ENCODE measurements around the gene TRIM29. TPM values are rescaled to one million over a fixed set of nuclear protein-coding genes. Genes with fewer than 3 reads are reported as not detected.
A peak's percentile ranks its signal among the peaks of the same experiment; 100 is the strongest.

Gene TRIM29
- total and polyA plus RNA-seq, 4 donors: 4.4 to 26.6 (median 16.9) TPM

GRCh38 chr11:120134106-120134930 lies 3.6 kb downstream of the TRIM29 start:
- DNase-seq (peak in 1 of 3 donors; percentile 3), ATAC-seq (ENCODE audit: insufficient read depth, low FRiP score) (no peak)
- WGBS, 2 donors: 89 to 92% methylated on average over 14 of the region's 14 CpGs
- TF ChIP-seq CTCF (IDR thresholded peaks at IDR 0.05; ENCODE audit: control extremely low read depth, extremely low read depth): no peak
- Histone ChIP-seq H3K36me3 (ENCODE audit: control insufficient read depth in 4 of 4, insufficient read depth in 4 of 4, low read length in 4 of 4) (no peaks in the 10 kb centered on the region), H3K4me1 (ENCODE audit: control insufficient read depth in 5 of 5, insufficient read depth in 5 of 5, low read length in 5 of 5) (no peaks in the 10 kb centered on the region), H3K9me3 (ENCODE audit: control insufficient read depth in 4 of 4, insufficient read depth in 3 of 4, low read length in 3 of 4) (no peaks in the 10 kb centered on the region), H3K9ac (ENCODE audit: insufficient read depth in 1 of 2, low read length in 2 of 2) (no peak overlapping the region), H3K27ac (ENCODE audit: low read depth in 1 of 2, low read length in 1 of 2) (no peak overlapping the region), H3K4me3 (no peak overlapping the region), H3K27me3 (ENCODE audit: control insufficient read depth in 3 of 3, insufficient read depth in 3 of 3, low read length in 2 of 3) (no peaks in the 10 kb centered on the region)

GRCh38 chr11:120133216-120134105 lies 4.5 kb downstream of the TRIM29 start:
- peaks cover 0 to 3% (median 0%) of the 10 kb centered on the region in 3 donors for H3K27me3 ChIP-seq (ENCODE audit: control insufficient read depth in 3 of 3, insufficient read depth in 3 of 3, low read length in 2 of 3)
- no peaks in the 10 kb centered on the region for H3K36me3 ChIP-seq (ENCODE audit: control insufficient read depth in 4 of 4, insufficient read depth in 4 of 4, low read length in 4 of 4)
- peak in 1 of 3 donors; percentile 7 for DNase-seq
- H3K4me3 ChIP-seq: no peak overlapping the region
- no peaks in the 10 kb centered on the region for H3K4me1 ChIP-seq (ENCODE audit: control insufficient read depth in 5 of 5, insufficient read depth in 5 of 5, low read length in 5 of 5)
- H3K27ac ChIP-seq (ENCODE audit: low read depth in 1 of 2, low read length in 1 of 2): no peak overlapping the region
- TF ChIP-seq CTCF (IDR thresholded peaks at IDR 0.05; ENCODE audit: control extremely low read depth, extremely low read depth): no peak
- ATAC-seq (ENCODE audit: insufficient read depth, low FRiP score): no peak
- H3K9me3 ChIP-seq (ENCODE audit: control insufficient read depth in 4 of 4, insufficient read depth in 3 of 4, low read length in 3 of 4): no peaks in the 10 kb centered on the region
- 85 to 94% methylated on average over 11 of the region's 11 CpGs for WGBS, 2 donors
- H3K9ac ChIP-seq (ENCODE audit: insufficient read depth in 1 of 2, low read length in 2 of 2): no peak overlapping the region

- no peak for ATAC-seq (ENCODE audit: insufficient read depth, low FRiP score)
- Histone ChIP-seq H3K4me3 (no peak overlapping the region), H3K36me3 (ENCODE audit: control insufficient read depth in 4 of 4, insufficient read depth in 4 of 4, low read length in 4 of 4) (no peaks in the 10 kb centered on the region), H3K27ac (ENCODE audit: low read depth in 1 of 2, low read length in 1 of 2) (no peak overlapping the region), H3K9me3 (ENCODE audit: control insufficient read depth in 4 of 4, insufficient read depth in 3 of 4, low read length in 3 of 4) (no peaks in the 10 kb centered on the region), H3K9ac (ENCODE audit: insufficient read depth in 1 of 2, low read length in 2 of 2) (no peak overlapping the region), H3K4me1 (ENCODE audit: control insufficient read depth in 5 of 5, insufficient read depth in 5 of 5, low read length in 5 of 5) (no peaks in the 10 kb centered on the region), H3K27me3 (ENCODE audit: control insufficient read depth in 3 of 3, insufficient read depth in 3 of 3, low read length in 2 of 3) (peaks cover 0 to 5% (median 0%) of the 10 kb centered on the region in 3 donors)
- WGBS, 2 donors: 81 to 87% methylated on average over 4 of the region's 4 CpGs
- no peak for TF ChIP-seq CTCF (IDR thresholded peaks at IDR 0.05; ENCODE audit: control extremely low read depth, extremely low read depth)
- DNase-seq: peak in 1 of 3 donors; percentile 2
Measured at GRCh38 chr11:120132645-120133185, 5.2 kb downstream of the TRIM29 start.
